WTC11 (cell line): Measurements from ENCODE around the gene DLG1. TPM values are rescaled to one million over a fixed set of nuclear protein-coding genes. Genes with fewer than 3 reads are reported as not detected.

ENCODE experiments used
- ATAC-seq: fragments of 200-7000 bp; cut with Tn5 transposase; 2 replicates; pipeline ENCODE4 v1.10.0; 2021; ENCODE audit warnings: mild to moderate bottlenecking, moderate library complexity
- CTCF ChIA-PET: fragments of 300-600 bp; sonication (Branson Sonifier 250); formaldehyde crosslinking; loops from one replicate; lab custom pipeline; 2021; ENCODE audit warnings: antibody characterized with exemption; lab: Charles Lee
- POLR2A ChIA-PET: fragments of 350-600 bp; sonication (Branson Sonifier 250); formaldehyde crosslinking; loops from one replicate; lab custom pipeline; 2021; ENCODE audit warnings: antibody characterized with exemption; lab: Charles Lee
- DNase-seq: peaks from one replicate; pipeline ENCODE4 v3.0.0; 2021; ENCODE audit warnings: low spot score
- H3K27ac Mint-ChIP-seq: 2 replicates; pipeline ENCODE4 v1.8.0; 2021; ENCODE audit warnings: mixed read lengths
- H3K27me3 Mint-ChIP-seq: 2 replicates; pipeline ENCODE4 v1.8.0; 2021; ENCODE audit warnings: low read depth, mild to moderate bottlenecking, moderate library complexity, mixed read lengths
- H3K36me3 Mint-ChIP-seq: 2 replicates; pipeline ENCODE4 v1.8.0; 2021; ENCODE audit warnings: mixed read lengths
- H3K4me1 Mint-ChIP-seq: 2 replicates; pipeline ENCODE4 v1.8.0; 2022; ENCODE audit warnings: mixed read lengths
- H3K4me3 Mint-ChIP-seq: 2 replicates; pipeline ENCODE4 v1.8.0; 2021; ENCODE audit warnings: mild to moderate bottlenecking, moderate library complexity, mixed read lengths
- H3K9me3 Mint-ChIP-seq: 2 replicates; pipeline ENCODE4 v1.8.0; 2021; ENCODE audit warnings: mixed read lengths
- AFF4 ChIP-seq: sonication (generic); formaldehyde crosslinking; IDR thresholded peaks from 2 replicates; pipeline ENCODE4 v1.8.1; 2023; ENCODE audit warnings: mild to moderate bottlenecking, missing genetic modification reagents, borderline replicate concordance
- ATF1 ChIP-seq: sonication (generic); formaldehyde crosslinking; IDR thresholded peaks from 2 replicates; pipeline ENCODE4 v1.8.1; 2023; ENCODE audit warnings: mild to moderate bottlenecking, moderate library complexity, missing genetic modification reagents
- ATF2 ChIP-seq: sonication (generic); formaldehyde crosslinking; IDR thresholded peaks from 2 replicates; pipeline ENCODE4 v1.8.1; 2022; ENCODE audit warnings: low read depth, missing genetic modification reagents, borderline replicate concordance
- ATF3 ChIP-seq: sonication (generic); formaldehyde crosslinking; conservative IDR thresholded peaks from 2 replicates; pipeline ENCODE4 v1.8.1; 2022; ENCODE audit warnings: mild to moderate bottlenecking, missing genetic modification reagents
- E2F1 ChIP-seq: sonication (generic); formaldehyde crosslinking; IDR thresholded peaks from 2 replicates; pipeline ENCODE4 v1.8.0; 2022; ENCODE audit warnings: mild to moderate bottlenecking, missing genetic modification reagents
- ELF4 ChIP-seq: sonication (generic); formaldehyde crosslinking; IDR thresholded peaks from 2 replicates; pipeline ENCODE4 v1.8.1; 2022; ENCODE audit warnings: low read depth, mild to moderate bottlenecking, moderate library complexity, missing genetic modification reagents
- GABPB1 ChIP-seq: sonication (generic); formaldehyde crosslinking; IDR thresholded peaks from 2 replicates; pipeline ENCODE4 v1.8.1; 2023; ENCODE audit warnings: mild to moderate bottlenecking, missing genetic modification reagents
- HMGA2 ChIP-seq: fragments of 250-450 bp; sonication (Bioruptor Pico); IDR thresholded peaks from 2 replicates; pipeline ENCODE4 v1.4.0; 2021; ENCODE audit warnings: mild to moderate bottlenecking, moderate library complexity
- IRF1 ChIP-seq: sonication (generic); formaldehyde crosslinking; IDR thresholded peaks from 2 replicates; pipeline ENCODE4 v1.8.0; 2023; ENCODE audit warnings: missing genetic modification reagents
- KAT7 ChIP-seq: sonication (generic); formaldehyde crosslinking; IDR thresholded peaks from 2 replicates; pipeline ENCODE4 v1.8.1; 2023; ENCODE audit warnings: missing genetic modification reagents, mild to moderate bottlenecking, borderline replicate concordance
- MAX ChIP-seq: sonication (generic); formaldehyde crosslinking; IDR thresholded peaks from 2 replicates; pipeline ENCODE4 v1.8.0; 2022; ENCODE audit warnings: mild to moderate bottlenecking, missing genetic modification reagents
- MLX ChIP-seq: sonication (generic); formaldehyde crosslinking; IDR thresholded peaks from 2 replicates; pipeline ENCODE4 v1.8.1; 2023; ENCODE audit warnings: mild to moderate bottlenecking, missing genetic modification reagents, moderate library complexity
- NFE2L1 ChIP-seq: sonication (generic); formaldehyde crosslinking; IDR thresholded peaks from 2 replicates; pipeline ENCODE4 v1.8.1; 2023; ENCODE audit warnings: missing genetic modification reagents
- PRDM15 ChIP-seq: sonication (generic); formaldehyde crosslinking; IDR thresholded peaks from 2 replicates; pipeline ENCODE4 v1.8.0; 2022; ENCODE audit warnings: missing genetic modification reagents
- PRRX2 ChIP-seq: fragments of 250-450 bp; sonication (Bioruptor Pico); IDR thresholded peaks from 2 replicates; pipeline ENCODE4 v1.8.0; 2021; ENCODE audit warnings: mild to moderate bottlenecking
- SMAD4 ChIP-seq: sonication (generic); formaldehyde crosslinking; IDR thresholded peaks from 2 replicates; pipeline ENCODE4 v1.8.0; 2022; ENCODE audit warnings: mild to moderate bottlenecking, missing genetic modification reagents
- TP53 ChIP-seq: sonication (generic); formaldehyde crosslinking; IDR thresholded peaks from 2 replicates; pipeline ENCODE4 v1.8.1; 2023; ENCODE audit warnings: mild to moderate bottlenecking, missing genetic modification reagents
- ZNF263 ChIP-seq: sonication (generic); formaldehyde crosslinking; IDR thresholded peaks from 2 replicates; pipeline ENCODE4 v1.8.1; 2022; ENCODE audit warnings: low read depth, mild to moderate bottlenecking, moderate library complexity, missing genetic modification reagents
- ZNF512 ChIP-seq: sonication (generic); formaldehyde crosslinking; IDR thresholded peaks from 2 replicates; pipeline ENCODE4 v1.8.1; 2022; ENCODE audit warnings: missing genetic modification reagents, borderline replicate concordance
- total RNA-seq: library from RNA; stranded (reverse); gene quantifications from 3 replicates; pipeline ENCODE4 v1.2.3, GENCODE V29; 2021

DLG1 gene
- total RNA-seq, 1 experiment from 2014 or later = 81.1 TPM

GRCh38 chr3:197333901-197334639 is 35.7 kb upstream of the DLG1 start (continued):
- TF ChIP-seq SMAD4 = no peak
- no peak for TF ChIP-seq PRRX2 (CRISPR knock-in tag)
- TF ChIP-seq MLX (CRISPR knock-in tag) = no peak
- TF ChIP-seq PRDM15 (CRISPR knock-in tag) = no peak
- TF ChIP-seq IRF1 = no peak
- TF ChIP-seq AFF4 (CRISPR knock-in tag) = no peak
- TF ChIP-seq ZNF263 (CRISPR knock-in tag) = no peak

- no peak for DNase-seq
- peak; percentile 52; the same call in 1 of the 2 replicates for ATAC-seq
- Mint-ChIP-seq H3K36me3 (no peaks in the 10 kb centered on the region), H3K4me1 (peaks cover 23% of the 10 kb centered on the region), H3K9me3 (no peaks in the 10 kb centered on the region), H3K4me3 (no peak overlapping the region), H3K27ac (no peak overlapping the region), H3K27me3 (peaks cover 2% of the 10 kb centered on the region; the same call in 1 of the 2 replicates)
- POLR2A ChIA-PET = no interaction called here
- CTCF ChIA-PET = interaction anchor here (0.6 to 1.5 kb wide), 6 partner anchors 32 to 171 kb away, joined by 3 to 4 read pairs (median 3); no protein-coding TSS in a partner anchor
- TF ChIP-seq KAT7 = no peak
- no peak for TF ChIP-seq TP53 (CRISPR knock-in tag)
- no peak for TF ChIP-seq PRRX2 (CRISPR knock-in tag)
- TF ChIP-seq ATF1 (CRISPR knock-in tag) = no peak
- no peak for TF ChIP-seq NFE2L1 (CRISPR knock-in tag)
- no peak for TF ChIP-seq MAX (CRISPR knock-in tag)
- TF ChIP-seq HMGA2 = no peak
- no peak for TF ChIP-seq ZNF512 (CRISPR knock-in tag)
- TF ChIP-seq ATF3 (CRISPR knock-in tag) = no peak
- no peak for TF ChIP-seq ELF4
- no peak for TF ChIP-seq GABPB1 (CRISPR knock-in tag)
- TF ChIP-seq ATF2 (CRISPR knock-in tag) = no peak
- TF ChIP-seq E2F1 (CRISPR knock-in tag) = no peak
Measured at GRCh38 chr3:197331131-197331530, 32.7 kb upstream of the DLG1 start.
